Measurements from ENCODE around the gene C8A.
A peak's percentile ranks its signal among the peaks of the same experiment; 100 is the strongest.

C8A gene

GRCh38 chr1:56854521-56855099 lies at the start of gene C8A:
TSS of gene C8A (plus strand) at chr1:56854797. CDS start at chr1:56854902, 105 bp downstream.
- no peak for DNase-seq

- peak in 1 of 2 experiments; percentile 14 for DNase-seq
Measured at GRCh38 chr1:56806804-56807203, 47.8 kb upstream of the C8A start.

GRCh38 chr1:56808410-56808809 lies 46.2 kb upstream of the C8A start:
- no peak for DNase-seq

- DNase-seq: no peak
Measured at GRCh38 chr1:56811331-56811730, 43.3 kb upstream of the C8A start.

- no peak for DNase-seq
Measured at GRCh38 chr1:56814205-56814604, 40.4 kb upstream of the C8A start.

GRCh38 chr1:56816264-56816663 lies 38.3 kb upstream of the C8A start:
- no peak for DNase-seq

- DNase-seq: no peak
Measured at GRCh38 chr1:56816909-56817308, 37.7 kb upstream of the C8A start.

GRCh38 chr1:56817716-56818463 lies 36.7 kb upstream of the C8A start:
- no peak for DNase-seq

- peak; percentile 48 to 74 for DNase-seq
Measured at GRCh38 chr1:56819387-56819899, 35.2 kb upstream of the C8A start, which contains the start of gene FYB2. TSS of gene FYB2 (minus strand) at chr1:56819404. CDS start at chr1:56819290, 114 bp downstream.

GRCh38 chr1:56820755-56821461 lies 33.7 kb upstream of the C8A start:
- DNase-seq: peak; percentile 39 to 84

GRCh38 chr1:56821462-56821797 lies 33.2 kb upstream of the C8A start:
- DNase-seq: no peak

GRCh38 chr1:56824271-56824670 lies 30.3 kb upstream of the C8A start:
- DNase-seq: no peak

- DNase-seq: peak; percentile 31 to 45
Measured at GRCh38 chr1:56824938-56825337, 29.7 kb upstream of the C8A start.

- no peak for DNase-seq
Measured at GRCh38 chr1:56825436-56825835, 29.2 kb upstream of the C8A start.

GRCh38 chr1:56827711-56828110 lies 26.9 kb upstream of the C8A start:
- DNase-seq: no peak

GRCh38 chr1:56830052-56830451 lies 24.5 kb upstream of the C8A start:
- DNase-seq: no peak

GRCh38 chr1:56831871-56832693 lies 22.5 kb upstream of the C8A start:
- DNase-seq: peak; percentile 42 to 72

GRCh38 chr1:56833088-56833487 lies 21.5 kb upstream of the C8A start:
- no peak for DNase-seq

- DNase-seq: no peak
Measured at GRCh38 chr1:56834137-56834900, 20.3 kb upstream of the C8A start.

- no peak for DNase-seq
Measured at GRCh38 chr1:56835657-56836056, 18.9 kb upstream of the C8A start.

GRCh38 chr1:56836359-56836758 lies 18.2 kb upstream of the C8A start:
- DNase-seq: no peak
